GM12872 (cell line): ENCODE results near the gene TEKT3.

ENCODE experiments used
- CTCF ChIP-seq: IDR thresholded peaks from 3 replicates; pipeline ENCODE4 v1.5.1; 2011; ENCODE audit warnings: low read depth, mild to moderate bottlenecking, low read length, moderate library complexity; ENCODE audit not compliant: insufficient read depth

TEKT3 gene

GRCh38 chr17:15366026-15366425 lies 24.6 kb upstream of the TEKT3 start:
- no peak for TF ChIP-seq CTCF

GRCh38 chr17:15364615-15365014 lies 23.2 kb upstream of the TEKT3 start:
- TF ChIP-seq CTCF: no peak

- no peak for TF ChIP-seq CTCF
Observed at GRCh38 chr17:15363702-15364101, 22.3 kb upstream of the TEKT3 start.

GRCh38 chr17:15361592-15361991 lies 20.2 kb upstream of the TEKT3 start:
- no peak for TF ChIP-seq CTCF

- no peak for TF ChIP-seq CTCF
Observed at GRCh38 chr17:15361151-15361550, 19.8 kb upstream of the TEKT3 start.

GRCh38 chr17:15354256-15354655 lies 12.9 kb upstream of the TEKT3 start:
- TF ChIP-seq CTCF: no peak

- TF ChIP-seq CTCF: no peak
Observed at GRCh38 chr17:15351925-15352324, 10.5 kb upstream of the TEKT3 start.

GRCh38 chr17:15351478-15351840 lies 10.1 kb upstream of the TEKT3 start:
- TF ChIP-seq CTCF: no peak
